H9 (cell line): ENCODE measurements around the gene CORO2B. TPM values are rescaled to one million over a fixed set of nuclear protein-coding genes. Genes with fewer than 3 reads are reported as not detected.

Experiments used
- DNase-seq: peaks from one replicate; pipeline ENCODE4 v3.0.0-alpha.2; 2017
- H2AFZ ChIP-seq: one replicate; pipeline ENCODE4 v1.6.1; 2013; ENCODE audit warnings: mild to moderate bottlenecking, low read length, control low read depth, moderate library complexity
- H2AK5ac ChIP-seq: 2 replicates; pipeline ENCODE4 v1.6.1; 2013; ENCODE audit warnings: low read length, control low read depth, mixed read lengths; ENCODE audit not compliant: insufficient read length
- H2BK120ac ChIP-seq: one replicate; pipeline ENCODE4 v1.6.1; 2013; ENCODE audit warnings: low read depth, mild to moderate bottlenecking, low read length, control low read depth, inconsistent platforms; ENCODE audit not compliant: poor library complexity, severe bottlenecking
- H2BK12ac ChIP-seq: 2 replicates; pipeline ENCODE4 v1.6.1; 2013; ENCODE audit warnings: low read length, control low read depth, mixed read lengths, low read depth; ENCODE audit not compliant: insufficient read length
- H2BK15ac ChIP-seq: 2 replicates; pipeline ENCODE4 v1.6.1; 2013; ENCODE audit warnings: low read depth, low read length, control low read depth
- H2BK20ac ChIP-seq: one replicate; pipeline ENCODE4 v1.6.1; 2013; ENCODE audit warnings: low read depth, mild to moderate bottlenecking, low read length, control low read depth, inconsistent platforms; ENCODE audit not compliant: poor library complexity, severe bottlenecking
- H2BK5ac ChIP-seq: 2 replicates; pipeline ENCODE4 v1.6.1; 2013; ENCODE audit warnings: low read length, control low read depth, mixed read lengths; ENCODE audit not compliant: insufficient read length
- H3K14ac ChIP-seq: 2 replicates; pipeline ENCODE4 v1.6.1; 2013; ENCODE audit warnings: low read length, control low read depth; ENCODE audit not compliant: insufficient read depth
- H3K18ac ChIP-seq: 2 replicates; pipeline ENCODE4 v1.6.1; 2013; ENCODE audit warnings: low read depth, mild to moderate bottlenecking, mixed read lengths, low read length, control low read depth; ENCODE audit not compliant: insufficient read length
- H3K23ac ChIP-seq: 2 replicates; pipeline ENCODE4 v1.6.1; 2013; ENCODE audit warnings: low read length, control low read depth, mixed read lengths, low read depth; ENCODE audit not compliant: insufficient read length
- H3K23me2 ChIP-seq: 2 replicates; pipeline ENCODE4 v1.6.1; 2013; ENCODE audit warnings: low read depth, mild to moderate bottlenecking, mixed read lengths, low read length, control low read depth; ENCODE audit not compliant: insufficient read length, poor library complexity, severe bottlenecking
- H3K27ac ChIP-seq: 2 replicates; pipeline ENCODE4 v1.5.1; 2013; ENCODE audit warnings: low read length, control low read depth, mixed read lengths, low read depth; ENCODE audit not compliant: insufficient read length
- H3K27me3 ChIP-seq: 2 replicates; pipeline ENCODE4 v1.6.1; 2013; ENCODE audit warnings: low read length, control low read depth, inconsistent platforms; ENCODE audit not compliant: insufficient read depth
- H3K4ac ChIP-seq: 2 replicates; pipeline ENCODE4 v1.6.1; 2013; ENCODE audit warnings: low read depth, mild to moderate bottlenecking, control low read depth, inconsistent platforms, low read length, moderate library complexity
- H3K4me1 ChIP-seq: 2 replicates; pipeline ENCODE4 v1.6.1; 2013; ENCODE audit warnings: low read length, control low read depth, inconsistent platforms; ENCODE audit not compliant: insufficient read depth
- H3K4me2 ChIP-seq: 2 replicates; pipeline ENCODE4 v1.6.1; 2013; ENCODE audit warnings: low read length, control low read depth, mixed read lengths; ENCODE audit not compliant: insufficient read length, insufficient read depth
- H3K56ac ChIP-seq: 2 replicates; pipeline ENCODE4 v1.6.1; 2013; ENCODE audit warnings: low read depth, mild to moderate bottlenecking, mixed read lengths, low read length, control low read depth; ENCODE audit not compliant: insufficient read length
- H3K79me1 ChIP-seq: 2 replicates; pipeline ENCODE4 v1.6.1; 2013; ENCODE audit warnings: low read depth, mild to moderate bottlenecking, moderate library complexity, low read length, control low read depth, inconsistent platforms; ENCODE audit not compliant: insufficient read depth, poor library complexity, severe bottlenecking
- H3K79me2 ChIP-seq: 2 replicates; pipeline ENCODE4 v1.6.1; 2013; ENCODE audit warnings: low read length, control low read depth, inconsistent platforms; ENCODE audit not compliant: insufficient read depth
- H3K9ac ChIP-seq: 2 replicates; pipeline ENCODE4 v1.6.1; 2013; ENCODE audit warnings: low read length, control low read depth, mixed read lengths; ENCODE audit not compliant: insufficient read length; ENCODE audit errors: extremely low read depth
- H3K9me3 ChIP-seq: one replicate; pipeline ENCODE4 v1.6.1; 2013; ENCODE audit warnings: low read depth, low read length, inconsistent platforms; ENCODE audit not compliant: control insufficient read depth
- H3T11ph ChIP-seq: one replicate; pipeline ENCODE4 v1.6.1; 2013; ENCODE audit warnings: mild to moderate bottlenecking, low read length, control low read depth, inconsistent platforms
- H4K20me1 ChIP-seq: one replicate; pipeline ENCODE4 v1.6.1; 2013; ENCODE audit not compliant: control insufficient read depth, insufficient read length, insufficient read depth
- H4K5ac ChIP-seq: 2 replicates; pipeline ENCODE4 v1.6.1; 2013; ENCODE audit warnings: low read depth, mild to moderate bottlenecking, mixed read lengths, low read length, control low read depth; ENCODE audit not compliant: insufficient read length
- H4K8ac ChIP-seq: replicated peaks from 2 replicates; pipeline ENCODE4 v1.6.1; 2013; ENCODE audit warnings: low read length, control low read depth, mixed read lengths, low read depth; ENCODE audit not compliant: insufficient read length
- H4K91ac ChIP-seq: 2 replicates; pipeline ENCODE4 v1.6.1; 2013; ENCODE audit warnings: low read depth, mild to moderate bottlenecking, moderate library complexity, mixed read lengths, low read length, control low read depth; ENCODE audit not compliant: insufficient read length
- H3K27ac Mint-ChIP-seq, 3 experiments: 2 replicates in 2 of 3; 3 replicates in 1 of 3; pipeline ENCODE4 v1.8.0; 2020 to 2021; ENCODE audit warnings: mixed read lengths in 3 of 3, mild to moderate bottlenecking in 1 of 3, moderate library complexity in 1 of 3
- H3K27me3 Mint-ChIP-seq: 2 replicates; pipeline ENCODE4 v1.8.0; 2021; ENCODE audit warnings: low read depth, mild to moderate bottlenecking, moderate library complexity, mixed read lengths
- H3K36me3 Mint-ChIP-seq, 3 experiments: 2 replicates in 2 of 3; 3 replicates in 1 of 3; pipeline ENCODE4 v1.8.0; 2020 to 2021; ENCODE audit warnings: low read depth in 3 of 3, mixed read lengths in 3 of 3; ENCODE audit not compliant: insufficient read depth in 1 of 3
- H3K4me1 Mint-ChIP-seq, 2 experiments: 2 replicates each; pipeline ENCODE4 v1.8.0; 2020; ENCODE audit warnings: mixed read lengths in 2 of 2
- H3K4me3 Mint-ChIP-seq, 2 experiments: 2 replicates in 1 of 2; 3 replicates in 1 of 2; pipeline ENCODE4 v1.8.0; 2020 to 2021; ENCODE audit warnings: mild to moderate bottlenecking in 2 of 2, mixed read lengths in 2 of 2, moderate library complexity in 1 of 2
- H3K9me3 Mint-ChIP-seq, 2 experiments: 2 replicates in 1 of 2; 3 replicates in 1 of 2; pipeline ENCODE4 v1.8.0; 2020; ENCODE audit warnings: mild to moderate bottlenecking in 2 of 2, mixed read lengths in 2 of 2, moderate library complexity in 1 of 2
- WGBS: extraction: QIAGEN DNeasy Blood & Tissue Kit; methylation state at CpG from one replicate; pipeline ENCODE4 v1.1.7; 2013; ENCODE audit warnings: missing lambda C conversion rate, low lambda C conversion rate, mixed read lengths; ENCODE audit not compliant: insufficient read length; ENCODE audit errors: extremely low coverage; 5-methylcytosine and 5-hydroxymethylcytosine counted together
- total RNA-seq: library from RNA; stranded (reverse); gene quantifications from 2 replicates; pipeline ENCODE4 v1.2.1, GENCODE V29; 2021
- TF ChIP-seq, protein P1 (sequence below): fragments of 200-600 bp; sonication (generic); conservative IDR thresholded peaks from 3 replicates; pipeline ENCODE4 v1.8.0; 2021; ENCODE audit warnings: antibody characterized with exemption, mild to moderate bottlenecking

CORO2B gene
- total RNA-seq, 1 experiment from 2014 or later = 3.1 TPM

DNA sequence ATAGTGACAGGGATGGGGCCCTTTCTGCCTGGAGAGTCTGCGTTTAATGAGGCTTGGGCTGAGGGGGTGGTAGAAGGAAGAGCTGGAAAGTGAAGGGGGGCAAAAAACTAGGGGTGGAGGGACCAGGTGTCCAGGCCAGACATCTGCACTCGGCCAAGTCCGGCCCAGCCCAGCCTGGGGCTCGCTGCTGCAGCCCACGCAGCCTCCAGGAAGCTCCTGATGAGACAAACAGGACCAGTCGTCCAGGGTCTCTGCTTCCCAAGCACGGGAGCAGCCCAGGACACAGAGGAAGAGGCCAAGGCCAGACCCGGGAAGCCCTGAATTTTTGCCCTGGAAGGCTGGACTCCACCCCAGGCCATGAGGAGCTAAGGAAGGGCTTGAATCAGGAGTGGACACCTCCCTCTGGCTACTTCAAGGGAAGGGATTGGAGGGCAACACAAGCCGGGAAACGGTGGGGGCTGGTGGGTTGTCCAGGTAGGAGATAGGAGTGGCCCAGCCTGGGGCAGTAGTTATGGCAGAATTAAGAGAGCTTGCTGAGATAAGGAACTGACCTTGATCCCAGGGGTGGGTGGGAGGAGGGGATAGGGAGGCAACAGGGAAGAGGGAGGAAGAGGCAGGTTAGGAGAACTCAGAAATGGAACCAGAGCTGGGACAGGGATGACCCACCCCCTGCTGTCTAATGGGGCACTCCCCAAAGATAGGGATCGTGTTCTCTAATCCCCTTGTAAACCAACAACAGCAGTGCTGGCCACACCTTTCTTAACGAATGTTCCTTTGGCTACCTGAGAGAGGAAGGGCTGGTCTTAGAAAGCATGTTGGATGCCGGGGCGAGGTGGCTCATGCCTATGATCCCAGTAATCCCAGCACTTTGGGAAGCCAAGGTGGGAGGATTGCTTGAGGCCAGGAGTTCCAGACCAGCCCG, 152.4 kb downstream of the CORO2B start:
- no peak overlapping the region for H4K91ac ChIP-seq
- H3K4me1 ChIP-seq = peaks cover 2% of the 10 kb centered on the region; the same call in 1 of the 2 replicates
- TF ChIP-seq, protein P1, sequence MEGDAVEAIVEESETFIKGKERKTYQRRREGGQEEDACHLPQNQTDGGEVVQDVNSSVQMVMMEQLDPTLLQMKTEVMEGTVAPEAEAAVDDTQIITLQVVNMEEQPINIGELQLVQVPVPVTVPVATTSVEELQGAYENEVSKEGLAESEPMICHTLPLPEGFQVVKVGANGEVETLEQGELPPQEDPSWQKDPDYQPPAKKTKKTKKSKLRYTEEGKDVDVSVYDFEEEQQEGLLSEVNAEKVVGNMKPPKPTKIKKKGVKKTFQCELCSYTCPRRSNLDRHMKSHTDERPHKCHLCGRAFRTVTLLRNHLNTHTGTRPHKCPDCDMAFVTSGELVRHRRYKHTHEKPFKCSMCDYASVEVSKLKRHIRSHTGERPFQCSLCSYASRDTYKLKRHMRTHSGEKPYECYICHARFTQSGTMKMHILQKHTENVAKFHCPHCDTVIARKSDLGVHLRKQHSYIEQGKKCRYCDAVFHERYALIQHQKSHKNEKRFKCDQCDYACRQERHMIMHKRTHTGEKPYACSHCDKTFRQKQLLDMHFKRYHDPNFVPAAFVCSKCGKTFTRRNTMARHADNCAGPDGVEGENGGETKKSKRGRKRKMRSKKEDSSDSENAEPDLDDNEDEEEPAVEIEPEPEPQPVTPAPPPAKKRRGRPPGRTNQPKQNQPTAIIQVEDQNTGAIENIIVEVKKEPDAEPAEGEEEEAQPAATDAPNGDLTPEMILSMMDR = no peak
- H2AFZ ChIP-seq = no peak overlapping the region
- no peak overlapping the region for H2BK15ac ChIP-seq
- no peak overlapping the region for H3K27ac ChIP-seq
- Mint-ChIP-seq H3K4me1 (peaks cover 4 to 21% of the 10 kb centered on the region in 2 experiments), H3K36me3 (no peaks in the 10 kb centered on the region), H3K4me3 (no peak overlapping the region), H3K27ac (no peak overlapping the region; a peak in 1 of 7 replicates), H3K9me3 (no peaks in the 10 kb centered on the region), H3K27me3 (peaks cover 9% of the 10 kb centered on the region)
- no peak overlapping the region for H2BK5ac ChIP-seq
- no peaks in the 10 kb centered on the region for H3K79me2 ChIP-seq
- no peak overlapping the region for H4K5ac ChIP-seq
- H3K27me3 ChIP-seq = no peaks in the 10 kb centered on the region
- no peak overlapping the region for H3T11ph ChIP-seq
- no peaks in the 10 kb centered on the region for H3K9me3 ChIP-seq
- no CpG with 5 or more reads among the region's 15 CpGs for WGBS
- no peak overlapping the region for H3K23ac ChIP-seq
- no peak overlapping the region for H3K18ac ChIP-seq
- no peak overlapping the region for H2BK12ac ChIP-seq
- no peak overlapping the region for H2BK120ac ChIP-seq
- H3K9ac ChIP-seq = no peak overlapping the region
- no peak overlapping the region for H2BK20ac ChIP-seq
- no peak overlapping the region for H2AK5ac ChIP-seq
- H3K4ac ChIP-seq = no peak overlapping the region
- H3K4me2 ChIP-seq = no peak overlapping the region
- no peak for DNase-seq
- no peak overlapping the region for H4K8ac ChIP-seq
- no peaks in the 10 kb centered on the region for H3K79me1 ChIP-seq
- H4K20me1 ChIP-seq = no peaks in the 10 kb centered on the region
- no peaks in the 10 kb centered on the region for H3K23me2 ChIP-seq
- no peak overlapping the region for H3K56ac ChIP-seq
- no peak overlapping the region for H3K14ac ChIP-seq
